ENCODE data around the gene NPRL2. TPM values are rescaled to one million over a fixed set of nuclear protein-coding genes. Genes with fewer than 3 reads are reported as not detected.

Gene NPRL2
- total and polyA plus RNA-seq, 2 of the 13 experiments (the other 11 are each of a cell fraction or from before 2014, with no cell fraction given) = 30.6 to 51.4 TPM

DNA sequence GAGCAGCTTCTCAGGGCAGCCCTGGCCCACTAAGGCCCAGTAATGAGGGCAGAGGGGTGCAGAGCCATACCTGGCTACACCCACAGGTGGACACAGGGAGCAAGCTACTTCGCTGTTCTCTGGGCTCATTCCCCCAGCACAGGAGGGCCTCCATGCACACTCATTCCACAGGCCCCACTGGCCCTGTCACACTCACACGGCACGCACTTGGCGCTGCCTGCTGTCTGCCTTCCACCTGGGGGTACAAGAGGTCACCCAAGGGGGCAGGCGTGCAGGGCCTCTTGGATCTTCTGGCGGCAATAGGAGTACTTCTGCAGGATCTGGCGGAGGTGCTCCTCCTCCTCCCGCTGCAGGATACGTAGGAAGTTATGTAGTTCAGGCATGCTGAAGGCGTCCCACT is 20.2 kb downstream of the NPRL2 start:
- DNase-seq (ENCODE audit: low spot score) (no peak), ATAC-seq (no peak), FAIRE-seq (no peak)
- in situ Hi-C loops (cut with HindIII; ENCODE audit: extremely low pct_ligation_motif_present, low pct_unique_long_range_greater_than_20kb) = no loop called here
- Histone ChIP-seq H2AFZ (ENCODE audit: low read length) (no peak overlapping the region), H3K4me1 (ENCODE audit: insufficient read depth, low read length) (peaks cover 54% of the 10 kb centered on the region), H4K20me1 (ENCODE audit: insufficient read depth, low read length) (peaks cover 12% of the 10 kb centered on the region), H3K9ac (ENCODE audit: insufficient read depth, low read depth, low read length) (no peak overlapping the region), H3K79me2 (ENCODE audit: insufficient read depth, low read length) (peaks cover 44% of the 10 kb centered on the region), H3K4me2 (ENCODE audit: low read depth, low read length) (no peak overlapping the region), H3K9me3 (ENCODE audit: low read length) (no peaks in the 10 kb centered on the region), H3K27ac (ENCODE audit: extremely low read length, insufficient read depth, low read length) (no peak overlapping the region), H3K4me3 (replicated peaks in 1 of 3; ENCODE audit: insufficient read depth in 1 of 3, low read depth in 2 of 3, low read length in 3 of 3) (no peak overlapping the region), H3K36me3 (replicated peaks in 1 of 2; ENCODE audit: control insufficient read depth in 1 of 2, insufficient read depth in 2 of 2, low read length in 2 of 2) (peaks cover 22 to 48% of the 10 kb centered on the region in 2 experiments), H3K27me3 (ENCODE audit: control insufficient read depth in 1 of 2, insufficient read depth in 2 of 2, low read length in 2 of 2) (no peaks in the 10 kb centered on the region)
- 98% methylated on average over 6 of the region's 10 CpGs for WGBS (ENCODE audit: low lambda C conversion rate)
- TF ChIP-seq RBM22 (optimal IDR thresholded peaks at IDR 0.05; ENCODE audit: low read length) (peak; percentile 25), ZNF703 (CRISPR knock-in tag; IDR thresholded peaks at IDR 0.05; ENCODE audit: borderline replicate concordance) (no peak), ZNF598 (CRISPR knock-in tag; IDR thresholded peaks at IDR 0.05; ENCODE audit: borderline replicate concordance) (no peak), SIN3B (IDR thresholded peaks at IDR 0.05; ENCODE audit: low read length) (no peak), GLI4 (CRISPR knock-in tag; IDR thresholded peaks at IDR 0.05; ENCODE audit: borderline replicate concordance) (no peak), SP5 (CRISPR knock-in tag; IDR thresholded peaks at IDR 0.05; ENCODE audit: borderline replicate concordance, low read depth) (no peak), MED1 (CRISPR knock-in tag; IDR thresholded peaks at IDR 0.05) (no peak), AGO2 (optimal IDR thresholded peaks at IDR 0.05; ENCODE audit: low read depth, low read length) (peak; percentile 61), ZBTB7A (CRISPR knock-in tag; IDR thresholded peaks at IDR 0.05) (no peak), REL (CRISPR knock-in tag; conservative IDR thresholded peaks at IDR 0.05) (no peak), POLR2AphosphoS5 (IDR thresholded peaks at IDR 0.05; ENCODE audit: low read depth, low read length) (peak; percentile 15; the same call in 1 of the 2 replicates), POLR2G (IDR thresholded peaks at IDR 0.05; ENCODE audit: low read depth, low read length) (no peak), ESRRA (CRISPR knock-in tag; IDR thresholded peaks at IDR 0.05; ENCODE audit: low read depth) (no peak)
- CTCF ChIA-PET (ENCODE audit: low intra/inter-chr PET ratio, low total read pairs) = no interaction called here
- BruUV-seq (replicated peaks) = no TSS peak
- POLR2A ChIA-PET = no interaction called here
- intact Hi-C loops (cut with micrococcal nuclease; ENCODE audit: unreplicated experiment) = no loop called here

Measured in HepG2 (cell line).